Neural progenitor cell (in vitro differentiated cells): ENCODE results near the gene RNF26.

Experiments used
- CTCF ChIP-seq: fragments of 200-600 bp; sonication (generic); IDR thresholded peaks from 2 replicates; pipeline ENCODE4 v1.5.1; 2017; ENCODE audit warnings: antibody characterized with exemption, mild to moderate bottlenecking
- EZH2 ChIP-seq: fragments of 200-600 bp; sonication (generic); IDR thresholded peaks from 2 replicates; pipeline ENCODE4 v1.6.1; 2017; ENCODE audit warnings: antibody characterized with exemption, mild to moderate bottlenecking, moderate library complexity
- EZH2phosphoT487 ChIP-seq: fragments of 200-600 bp; sonication (generic); IDR thresholded peaks from 2 replicates; pipeline ENCODE4 v1.6.1; 2017; ENCODE audit warnings: antibody characterized with exemption

GRCh38 chr11:119373059-119373920 lies 39.0 kb downstream of the RNF26 start:
- TF ChIP-seq CTCF (no peak), EZH2 (no peak), EZH2phosphoT487 (no peak)
